MM.1S (cell line): ENCODE measurements around the gene FIBCD1.

Experiments
- DNase-seq: peaks from one replicate; pipeline ENCODE4 v3.0.0-alpha.2; 2015
- H2AFZ ChIP-seq: fragments of 300-600 bp; sonication (generic); 2 replicates; pipeline ENCODE4 v1.6.0; 2016; ENCODE audit warnings: antibody characterized with exemption, low read length
- H3F3A ChIP-seq: fragments of 300-600 bp; sonication (generic); 2 replicates; pipeline ENCODE4 v1.6.1; 2016; ENCODE audit warnings: mild to moderate bottlenecking, antibody characterized with exemption, low read length, moderate library complexity, mixed read lengths; ENCODE audit not compliant: insufficient read depth
- H3K27ac ChIP-seq: fragments of 300-600 bp; sonication (generic); 2 replicates; pipeline ENCODE4 v1.5.1; 2016; ENCODE audit warnings: mild to moderate bottlenecking, low read length
- H3K27me3 ChIP-seq: fragments of 300-600 bp; sonication (generic); replicated peaks from 2 replicates; pipeline ENCODE4 v1.6.0; 2016; ENCODE audit warnings: low read length; ENCODE audit not compliant: insufficient read depth
- H3K36me3 ChIP-seq: fragments of 300-600 bp; sonication (generic); replicated peaks from 2 replicates; pipeline ENCODE4 v1.6.1; 2016; ENCODE audit warnings: mild to moderate bottlenecking, low read length, mixed read lengths; ENCODE audit not compliant: insufficient read depth
- H3K4me1 ChIP-seq: fragments of 300-600 bp; sonication (generic); 2 replicates; pipeline ENCODE4 v1.6.1; 2016; ENCODE audit warnings: low read length, mixed read lengths
- H3K4me2 ChIP-seq: fragments of 300-600 bp; sonication (generic); 2 replicates; pipeline ENCODE4 v1.6.0; 2016; ENCODE audit warnings: low read depth, low read length
- H3K4me3 ChIP-seq: fragments of 300-600 bp; sonication (generic); 2 replicates; pipeline ENCODE4 v1.5.1; 2016; ENCODE audit warnings: low read length, mixed read lengths
- H3K79me2 ChIP-seq: fragments of 300-600 bp; sonication (generic); 2 replicates; pipeline ENCODE4 v1.6.1; 2016; ENCODE audit warnings: mixed run types, low read length, mixed read lengths
- H3K9ac ChIP-seq: fragments of 300-600 bp; sonication (generic); 2 replicates; pipeline ENCODE4 v1.6.1; 2016; ENCODE audit warnings: low read length, mixed read lengths
- H3K9me2 ChIP-seq: fragments of 300-600 bp; sonication (generic); replicated peaks from 2 replicates; pipeline ENCODE4 v1.6.1; 2016; ENCODE audit warnings: mild to moderate bottlenecking, low read length, mixed read lengths; ENCODE audit not compliant: insufficient read depth
- H3K9me3 ChIP-seq: fragments of 300-600 bp; sonication (generic); replicated peaks from 2 replicates; pipeline ENCODE4 v1.6.1; 2016; ENCODE audit warnings: mild to moderate bottlenecking, low read length, mixed read lengths; ENCODE audit not compliant: insufficient read depth
- H4K20me1 ChIP-seq: fragments of 300-600 bp; sonication (generic); 2 replicates; pipeline ENCODE4 v1.6.1; 2016; ENCODE audit warnings: mild to moderate bottlenecking, low read length, moderate library complexity, mixed read lengths; ENCODE audit not compliant: insufficient read depth
- CTCF ChIP-seq: fragments of 300-600 bp; sonication (generic); IDR thresholded peaks from 2 replicates; pipeline ENCODE4 v1.5.1; 2016; ENCODE audit warnings: antibody characterized with exemption, low read length, mixed read lengths
- EZH2 ChIP-seq: fragments of 300-600 bp; sonication (generic); optimal IDR thresholded peaks from 2 replicates; pipeline ENCODE3; 2017; ENCODE audit warnings: low read depth, mild to moderate bottlenecking, antibody characterized with exemption, low read length, mixed read lengths
- EZH2phosphoT487 ChIP-seq: fragments of 300-600 bp; sonication (generic); IDR thresholded peaks from 2 replicates; pipeline ENCODE4 v1.6.1; 2018; ENCODE audit warnings: antibody characterized with exemption, low read length

FIBCD1 gene

GRCh38 chr9:130930804-130931349, 8.2 kb downstream of the FIBCD1 start:
- no peak overlapping the region for H3K27ac ChIP-seq
- no peaks in the 10 kb centered on the region for H3K9me3 ChIP-seq
- H3K36me3 ChIP-seq = no peaks in the 10 kb centered on the region
- H2AFZ ChIP-seq = no peak overlapping the region
- no peak overlapping the region for H3K4me2 ChIP-seq
- peaks cover 97% of the 10 kb centered on the region for H3K27me3 ChIP-seq
- H3K4me1 ChIP-seq = no peaks in the 10 kb centered on the region
- H3F3A ChIP-seq = no peaks in the 10 kb centered on the region
- no peak for TF ChIP-seq EZH2phosphoT487
- TF ChIP-seq EZH2 = no peak
- no peak for TF ChIP-seq CTCF
- no peaks in the 10 kb centered on the region for H3K9me2 ChIP-seq
- H3K4me3 ChIP-seq = no peak overlapping the region
- no peaks in the 10 kb centered on the region for H4K20me1 ChIP-seq
- no peak for DNase-seq
- no peak overlapping the region for H3K9ac ChIP-seq
- H3K79me2 ChIP-seq = no peaks in the 10 kb centered on the region

GRCh38 chr9:130930132-130930803, 8.8 kb downstream of the FIBCD1 start:
- no peaks in the 10 kb centered on the region for H3K79me2 ChIP-seq
- no peaks in the 10 kb centered on the region for H3K36me3 ChIP-seq
- TF ChIP-seq CTCF (no peak), EZH2 (no peak), EZH2phosphoT487 (no peak)
- H3K4me1 ChIP-seq = no peaks in the 10 kb centered on the region
- no peaks in the 10 kb centered on the region for H3K9me3 ChIP-seq
- H3K4me2 ChIP-seq = no peak overlapping the region
- no peak overlapping the region for H2AFZ ChIP-seq
- peaks cover 97% of the 10 kb centered on the region for H3K27me3 ChIP-seq
- no peaks in the 10 kb centered on the region for H3F3A ChIP-seq
- no peak overlapping the region for H3K9ac ChIP-seq
- no peaks in the 10 kb centered on the region for H4K20me1 ChIP-seq
- no peaks in the 10 kb centered on the region for H3K9me2 ChIP-seq
- no peak overlapping the region for H3K4me3 ChIP-seq
- DNase-seq = no peak
- H3K27ac ChIP-seq = no peak overlapping the region

GRCh38 chr9:130929571-130930038, 9.4 kb downstream of the FIBCD1 start:
- Histone ChIP-seq H3F3A (no peaks in the 10 kb centered on the region), H2AFZ (no peak overlapping the region), H3K4me3 (no peak overlapping the region), H3K36me3 (no peaks in the 10 kb centered on the region), H3K9me3 (no peaks in the 10 kb centered on the region), H3K79me2 (no peaks in the 10 kb centered on the region), H3K4me1 (no peaks in the 10 kb centered on the region), H3K9ac (no peak overlapping the region), H4K20me1 (no peaks in the 10 kb centered on the region), H3K9me2 (no peaks in the 10 kb centered on the region), H3K27me3 (peaks cover 97% of the 10 kb centered on the region), H3K4me2 (no peak overlapping the region), H3K27ac (no peak overlapping the region)
- TF ChIP-seq EZH2 (no peak), CTCF (no peak), EZH2phosphoT487 (no peak)
- DNase-seq = no peak
